Ectodermal cell (in vitro differentiated cells): ENCODE data around the gene NSMF.

Source experiments
- H3K27ac ChIP-seq: 2 replicates; pipeline ENCODE4 v1.7.0; 2013; ENCODE audit warnings: mild to moderate bottlenecking, low read depth, low read length; ENCODE audit not compliant: insufficient read depth, poor library complexity, severe bottlenecking
- H3K27me3 ChIP-seq: 2 replicates; pipeline ENCODE4 v1.7.0; 2013; ENCODE audit warnings: mild to moderate bottlenecking, low read length; ENCODE audit not compliant: insufficient read depth, control insufficient read depth, poor library complexity, severe bottlenecking
- H3K36me3 ChIP-seq: one replicate; pipeline ENCODE4 v1.7.0; 2013; ENCODE audit warnings: low read length; ENCODE audit not compliant: control insufficient read depth, insufficient read depth
- H3K4me1 ChIP-seq: one replicate; pipeline ENCODE4 v1.7.0; 2013; ENCODE audit warnings: low read length; ENCODE audit not compliant: control insufficient read depth, insufficient read depth
- H3K4me3 ChIP-seq: 2 replicates; pipeline ENCODE4 v1.7.0; 2013; ENCODE audit warnings: low read depth, low read length, control low read depth; ENCODE audit not compliant: insufficient read depth
- H3K9me3 ChIP-seq: 2 replicates; pipeline ENCODE4 v1.7.0; 2013; ENCODE audit warnings: mild to moderate bottlenecking, low read length, moderate library complexity; ENCODE audit not compliant: control insufficient read depth
- WGBS, 2 experiments: methylation state at CpG; one replicate each; pipeline ENCODE4 v1.1.7; 2013; ENCODE audit warnings: missing lambda C conversion rate in 2 of 2; 5-methylcytosine and 5-hydroxymethylcytosine counted together

The NSMF gene

GRCh38 chr9:137464291-137464999 lies 5.3 kb upstream of the NSMF start:
- Histone ChIP-seq H3K27ac (no peak overlapping the region), H3K36me3 (no peaks in the 10 kb centered on the region), H3K9me3 (no peaks in the 10 kb centered on the region), H3K27me3 (peaks cover 34% of the 10 kb centered on the region), H3K4me1 (no peaks in the 10 kb centered on the region), H3K4me3 (no peak overlapping the region)
- 94 to 95% methylated on average over 28 of the region's 28 CpGs for WGBS, 2 experiments

GRCh38 chr9:137463931-137464290 lies 4.8 kb upstream of the NSMF start:
- Histone ChIP-seq H3K36me3 (no peaks in the 10 kb centered on the region), H3K4me3 (no peak overlapping the region), H3K27ac (no peak overlapping the region), H3K4me1 (no peaks in the 10 kb centered on the region), H3K27me3 (peaks cover 35% of the 10 kb centered on the region), H3K9me3 (no peaks in the 10 kb centered on the region)
- WGBS, 2 experiments, result 97% methylated on average over 18 of the region's 18 CpGs

DNA sequence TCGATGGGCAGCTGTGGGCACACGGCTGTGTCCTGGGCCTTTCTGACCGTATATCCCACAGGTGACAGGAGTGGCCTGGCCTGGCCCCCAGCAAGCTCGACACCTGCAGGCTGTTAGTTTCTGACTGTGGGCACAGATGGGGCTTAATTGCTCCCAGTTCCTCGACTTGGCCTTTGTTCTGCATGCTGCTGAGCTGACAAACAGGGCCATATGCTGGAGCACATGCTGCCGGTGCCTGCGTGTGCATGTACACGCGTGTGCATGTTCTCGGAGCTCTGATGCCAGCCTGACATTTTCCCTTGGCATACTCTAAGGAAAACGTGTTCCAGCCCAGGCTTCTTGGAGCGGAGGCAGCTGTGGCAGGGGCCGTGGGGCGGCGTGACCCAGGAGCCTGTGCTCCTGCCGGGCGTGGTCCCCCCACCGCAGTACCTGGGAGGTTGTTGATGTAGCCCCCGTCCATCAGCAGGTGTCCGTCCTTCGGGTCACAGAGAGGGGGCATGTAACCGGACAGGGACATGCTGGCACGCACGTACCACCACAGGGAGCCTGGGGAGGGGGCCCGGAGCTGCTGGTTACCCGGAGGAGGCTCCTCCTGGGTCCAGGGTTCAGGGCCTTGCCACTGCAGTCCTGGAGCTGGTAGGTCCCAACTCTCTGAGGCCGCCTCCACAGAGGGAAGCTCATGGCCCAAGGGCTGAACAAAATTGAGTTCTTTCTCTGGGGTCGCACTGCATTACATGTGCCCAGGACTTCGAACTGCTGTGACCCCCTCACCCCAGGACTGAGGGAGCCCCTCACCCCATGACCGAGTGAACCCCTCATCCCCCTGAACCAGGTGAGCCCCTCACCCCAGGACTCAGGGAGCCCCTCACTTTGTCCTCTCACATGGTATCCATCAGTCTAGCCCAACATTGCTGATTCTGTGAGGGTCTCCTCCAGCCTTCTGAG lies 4.1 kb upstream of the NSMF start:
- Histone ChIP-seq H3K4me1 (peaks cover 1% of the 10 kb centered on the region), H3K36me3 (no peaks in the 10 kb centered on the region), H3K27me3 (peaks cover 40% of the 10 kb centered on the region), H3K4me3 (no peak overlapping the region), H3K27ac (no peak overlapping the region), H3K9me3 (no peaks in the 10 kb centered on the region)
- 93 to 94% methylated on average over 30 of the region's 30 CpGs for WGBS, 2 experiments

DNA sequence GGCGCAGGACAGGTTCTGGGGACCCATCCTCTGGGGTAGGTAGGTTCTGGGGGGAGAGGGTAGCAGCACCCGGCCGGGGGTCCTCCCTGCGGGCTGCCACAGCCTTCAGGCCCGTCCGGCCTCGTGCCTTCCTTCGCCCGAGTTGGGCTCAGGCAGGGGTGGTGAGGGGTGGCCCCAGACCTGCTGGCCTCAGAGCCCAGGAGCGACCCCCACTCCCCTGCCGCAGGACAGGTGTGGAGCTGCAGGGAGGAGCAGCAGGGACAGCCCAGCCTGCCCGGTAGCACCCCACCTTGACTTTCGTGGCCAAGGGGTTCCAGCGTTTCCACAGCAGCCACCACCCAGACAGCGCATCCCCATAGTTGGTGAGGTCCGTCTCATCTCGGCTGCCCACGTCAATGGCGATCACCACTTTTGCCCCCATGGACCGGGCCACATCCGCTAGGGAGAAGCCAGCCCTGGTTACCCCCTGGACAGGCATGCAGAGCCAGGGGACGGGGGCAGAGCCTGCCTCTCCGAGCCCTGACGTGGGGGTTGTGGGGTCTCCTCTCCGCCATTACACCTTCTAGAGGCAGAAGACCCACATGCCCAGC lies 3.4 kb upstream of the NSMF start:
- 93% methylated on average over 25 of the region's 25 CpGs for whole genome bisulfite sequencing, 2 experiments
- Histone ChIP-seq H3K4me3 (no peak overlapping the region), H3K36me3 (no peaks in the 10 kb centered on the region), H3K9me3 (no peaks in the 10 kb centered on the region), H3K27me3 (peaks cover 40% of the 10 kb centered on the region), H3K4me1 (peaks cover 9% of the 10 kb centered on the region), H3K27ac (no peak overlapping the region)

DNA sequence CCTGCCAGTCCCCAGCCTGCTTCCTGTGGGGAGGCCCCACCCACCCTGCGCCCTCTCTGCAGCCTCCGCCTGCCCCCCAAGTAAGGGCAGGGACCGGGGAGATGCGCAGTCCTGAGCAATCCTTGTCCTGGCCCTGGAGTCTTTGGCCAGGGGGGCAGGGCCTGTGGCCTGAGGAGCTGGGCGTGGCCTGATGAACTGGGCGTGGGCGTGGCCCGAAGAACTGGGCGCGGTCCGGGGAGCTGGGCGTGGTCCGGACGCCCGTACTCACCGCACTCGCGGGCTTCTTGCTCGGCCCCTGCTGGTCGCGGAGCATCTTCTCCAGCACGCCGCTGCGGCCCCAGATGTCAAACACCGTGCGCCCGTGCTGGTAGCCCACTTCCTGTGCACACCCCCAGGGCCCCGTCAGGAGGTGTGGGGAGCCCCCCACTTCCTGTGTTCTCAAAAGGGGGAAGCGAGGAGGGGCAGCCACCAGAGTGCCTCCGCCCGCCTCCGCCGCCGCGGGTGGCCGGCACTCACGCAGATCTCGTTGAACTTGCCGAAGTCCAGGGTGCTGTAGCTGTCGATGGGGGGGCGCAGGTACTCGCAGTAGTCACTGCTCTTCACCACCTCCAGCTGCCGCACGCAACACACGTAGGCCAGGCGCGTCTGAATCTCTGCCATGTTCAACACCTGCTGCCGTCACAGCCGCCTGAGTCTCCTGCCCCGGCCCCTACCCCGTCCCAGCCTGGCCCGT lies 2.7 kb upstream of the NSMF start:
- peaks cover 11% of the 10 kb centered on the region for H3K4me1 ChIP-seq
- H3K9me3 ChIP-seq, result no peaks in the 10 kb centered on the region
- H3K36me3 ChIP-seq, result peaks cover 3% of the 10 kb centered on the region
- H3K27me3 ChIP-seq, result peaks cover 40% of the 10 kb centered on the region
- 55 to 57% methylated on average over 52 of the region's 52 CpGs for WGBS, 2 experiments
- H3K27ac ChIP-seq, result no peak overlapping the region
- H3K4me3 ChIP-seq, result no peak overlapping the region

DNA sequence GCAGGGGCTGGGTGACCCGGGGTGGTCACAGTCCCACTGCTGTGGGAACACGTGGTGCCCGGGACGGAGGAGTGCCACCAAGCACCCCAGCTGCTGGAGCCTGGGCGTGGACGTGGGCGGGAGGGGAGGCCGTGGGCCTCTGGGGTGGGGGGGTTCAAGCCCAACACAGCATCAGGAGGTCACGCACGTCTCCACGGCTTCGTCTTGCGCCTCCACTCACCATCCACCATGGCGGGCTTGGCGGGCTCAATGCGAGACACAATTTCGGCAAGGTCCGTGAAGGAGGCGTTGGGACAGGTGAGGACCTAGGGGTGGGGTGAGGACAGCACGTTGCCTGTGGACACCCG lies 2.2 kb upstream of the NSMF start:
- WGBS, 2 experiments, result 92% methylated on average over 21 of the region's 21 CpGs
- no peak overlapping the region for H3K27ac ChIP-seq
- H3K9me3 ChIP-seq, result no peaks in the 10 kb centered on the region
- peaks cover 11% of the 10 kb centered on the region for H3K4me1 ChIP-seq
- H3K36me3 ChIP-seq, result peaks cover 6% of the 10 kb centered on the region
- H3K4me3 ChIP-seq, result no peak overlapping the region
- H3K27me3 ChIP-seq, result peaks cover 40% of the 10 kb centered on the region

GRCh38 chr9:137460363-137461315 lies 1.5 kb upstream of the NSMF start:
- Histone ChIP-seq H3K36me3 (peaks cover 6% of the 10 kb centered on the region), H3K4me3 (no peak overlapping the region), H3K27me3 (peaks cover 40% of the 10 kb centered on the region), H3K27ac (no peak overlapping the region), H3K4me1 (peaks cover 11% of the 10 kb centered on the region), H3K9me3 (no peaks in the 10 kb centered on the region)
- WGBS, 2 experiments, result 95 to 96% methylated on average over 31 of the region's 31 CpGs

- no peaks in the 10 kb centered on the region for H3K9me3 ChIP-seq
- WGBS, 2 experiments, result 63 to 64% methylated on average over 15 of the region's 15 CpGs
- H3K36me3 ChIP-seq, result peaks cover 12% of the 10 kb centered on the region
- no peak overlapping the region for H3K27ac ChIP-seq
- peaks cover 40% of the 10 kb centered on the region for H3K27me3 ChIP-seq
- peaks cover 13% of the 10 kb centered on the region for H3K4me1 ChIP-seq
- H3K4me3 ChIP-seq, result peak overlapping the region; percentile 50
Measured at GRCh38 chr9:137459601-137460362, 648 bp upstream of the NSMF start.
